Measurements from ENCODE around the gene FANCG. TPM values are rescaled to one million over a fixed set of nuclear protein-coding genes. Genes with fewer than 3 reads are reported as not detected.

The FANCG gene
- total and polyA plus RNA-seq, 4 experiments from 2014 or later: 2.9 to 27.9 (median 18.2) TPM

DNA sequence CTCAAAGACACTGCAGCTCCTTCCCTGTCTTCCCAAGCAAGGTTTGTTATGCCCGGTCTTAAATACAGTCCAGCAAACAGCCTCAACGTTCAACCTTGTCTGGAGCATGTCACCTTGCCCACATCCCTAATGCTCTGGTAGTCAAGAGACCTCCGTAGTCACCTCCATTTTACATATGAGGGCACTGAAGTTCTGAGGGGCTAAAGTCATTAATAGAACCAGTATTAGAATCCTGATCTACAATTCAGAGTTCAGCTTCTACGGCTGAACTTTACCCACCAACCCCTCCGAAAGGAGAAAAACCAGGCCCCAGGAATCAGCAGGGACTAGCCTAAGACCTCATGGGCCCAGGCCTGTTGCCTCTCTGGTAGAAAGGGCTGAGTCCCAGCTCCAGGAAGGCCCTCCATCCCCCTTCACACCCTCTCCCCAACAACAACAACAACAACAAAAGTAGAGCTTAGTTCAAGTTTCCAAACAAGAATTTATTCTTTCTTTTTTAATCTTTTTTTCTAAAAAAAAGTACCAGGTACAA lies 24.0 kb upstream of the FANCG start:
- peaks cover 29 to 38% of the 10 kb centered on the region in 2 donors for H3K36me3 Mint-ChIP-seq
- intact Hi-C loops (cut with micrococcal nuclease): loop anchor here (1.0 kb wide), 5 partner anchors 8 to 501 kb away; partner anchors contain the start of gene VCP
- H3K36me3 ChIP-seq (ENCODE audit: insufficient read depth, low read length): peaks cover 30% of the 10 kb centered on the region

DNA sequence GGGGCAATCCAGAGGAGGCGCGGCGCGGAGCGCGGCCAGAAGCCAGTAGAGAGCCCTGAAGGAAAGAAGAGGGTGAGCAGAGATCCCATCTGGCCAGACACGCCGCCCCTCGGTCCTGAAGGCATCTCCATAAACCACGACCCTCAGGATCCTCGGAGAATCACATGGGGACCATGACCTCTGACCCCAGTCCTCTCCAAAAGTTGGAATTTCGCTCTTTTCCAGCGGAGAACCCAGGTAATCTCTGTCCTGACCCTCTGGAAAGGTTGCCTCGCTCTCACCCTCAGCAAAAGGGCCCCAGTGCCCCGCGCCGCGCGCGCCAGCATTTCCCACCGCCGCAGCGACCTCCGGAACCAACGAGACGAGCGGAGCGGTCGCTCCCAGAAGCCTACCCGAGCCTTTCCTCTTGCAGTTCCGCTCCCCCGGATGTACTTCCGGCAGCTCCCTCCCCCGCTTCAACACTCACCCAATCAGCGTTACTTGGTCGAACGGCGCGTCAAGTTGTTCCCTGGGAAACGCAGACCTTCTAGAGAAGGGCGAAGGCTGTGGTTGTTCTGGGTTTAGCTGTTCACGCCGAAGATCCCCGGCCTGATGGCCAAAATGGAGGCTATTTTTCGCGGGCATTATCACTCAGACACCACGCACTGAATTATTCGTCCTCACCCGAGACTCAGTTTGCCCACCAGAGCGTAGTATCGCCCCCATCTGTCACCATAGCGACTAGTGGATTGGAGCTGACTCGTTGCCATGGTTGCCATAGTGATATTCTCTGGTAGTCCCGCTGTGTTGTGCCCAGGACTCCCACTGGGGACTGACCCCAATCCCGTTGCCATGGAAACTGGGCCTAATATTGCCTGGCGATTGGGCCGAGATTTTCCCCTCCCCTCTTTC lies 23.3 kb upstream of the FANCG start, which contains the start of gene STOML2:
Gene STOML2 (minus strand): TSS at position 363 of the 891 bp plus-strand sequence. CDS start 37 bp downstream, at position 326.
- Mint-ChIP-seq H3K9me3 (peaks cover 0 to 3% (median 0%) of the 10 kb centered on the region in 8 donors), H3K4me3 (peak within 1 kb of the TSS; percentile 90 to 98 (median 94)), H3K36me3 (peaks cover 29 to 40% of the 10 kb centered on the region in 2 donors), H3K27ac (peak within 1 kb of the TSS; percentile 97 to 100 (median 99)), H3K27me3 (no peaks in the 10 kb centered on the region), H3K4me1 (peaks cover 20 to 46% (median 30%) of the 10 kb centered on the region in 4 donors)
- intact Hi-C loops (cut with micrococcal nuclease): loop anchor here (1.0 kb wide), 5 partner anchors 8 to 501 kb away; partner anchors contain the start of gene VCP
- ChIA-PET POLR2A (ENCODE audit: partially characterized antibody) (interaction anchor here (0.8 to 5.5 kb wide), 12 partner anchors 8 to 503 kb away, joined by 3 to 51 read pairs (median 8); partner anchors contain the start of genes ATOSB, DNAJB5, FANCG and TESK1), CTCF (ENCODE audit: partially characterized antibody) (interaction anchor here (0.7 to 2.5 kb wide), 11 partner anchors 8 to 514 kb away, joined by 3 to 10 read pairs (median 5); partner anchors contain the start of genes ATOSB and FANCG)
- peaks cover 23% of the 10 kb centered on the region for H3K4me1 ChIP-seq (ENCODE audit: insufficient read depth, low read length)
- H3K4me3 ChIP-seq (ENCODE audit: low read length in 2 of 2): peak within 1 kb of the TSS; percentile 83 to 96
- no peaks in the 10 kb centered on the region for H3K9me3 ChIP-seq (ENCODE audit: control insufficient read depth in 1 of 2, low read length in 2 of 2)
- peak within 1 kb of the TSS; percentile 95 for H3K27ac ChIP-seq (ENCODE audit: low read depth, low read length)
- DNase-seq: peak; percentile 91 to 96 (median 93)
- H3K27me3 ChIP-seq (ENCODE audit: insufficient read depth, low read length): no peaks in the 10 kb centered on the region
- peaks cover 24% of the 10 kb centered on the region for H3K36me3 ChIP-seq (ENCODE audit: insufficient read depth, low read length)

More for the DNA sequence above, 24.0 kb upstream of the FANCG start:
- Histone ChIP-seq H3K9me3 (ENCODE audit: control insufficient read depth in 1 of 2, low read length in 2 of 2) (no peaks in the 10 kb centered on the region), H3K4me1 (ENCODE audit: insufficient read depth, low read length) (peaks cover 23% of the 10 kb centered on the region), H3K27me3 (ENCODE audit: insufficient read depth, low read length) (no peaks in the 10 kb centered on the region), H3K4me3 (ENCODE audit: low read length in 2 of 2) (peak overlapping the region in 1 of 2 donors; percentile 83), H3K27ac (ENCODE audit: low read depth, low read length) (peak overlapping the region; percentile 95)
- H3K4me1 Mint-ChIP-seq: peaks cover 19 to 46% (median 30%) of the 10 kb centered on the region in 4 donors
- peak overlapping the region; percentile 90 to 98 (median 94) for H3K4me3 Mint-ChIP-seq
- POLR2A ChIA-PET (ENCODE audit: partially characterized antibody): interaction anchor here (0.8 to 5.5 kb wide), 12 partner anchors 8 to 502 kb away, joined by 3 to 51 read pairs (median 8); partner anchors contain the start of genes ATOSB, DNAJB5, FANCG and TESK1
- CTCF ChIA-PET (ENCODE audit: partially characterized antibody): interaction anchor here (0.7 to 2.5 kb wide), 10 partner anchors 8 to 204 kb away, joined by 3 to 10 read pairs (median 5); partner anchors contain the start of genes ATOSB and FANCG
- no peaks in the 10 kb centered on the region for H3K27me3 Mint-ChIP-seq
- no peak for DNase-seq
- peak overlapping the region; percentile 97 to 100 (median 99) for H3K27ac Mint-ChIP-seq
- H3K9me3 Mint-ChIP-seq: peaks cover 0 to 3% (median 0%) of the 10 kb centered on the region in 8 donors

DNA sequence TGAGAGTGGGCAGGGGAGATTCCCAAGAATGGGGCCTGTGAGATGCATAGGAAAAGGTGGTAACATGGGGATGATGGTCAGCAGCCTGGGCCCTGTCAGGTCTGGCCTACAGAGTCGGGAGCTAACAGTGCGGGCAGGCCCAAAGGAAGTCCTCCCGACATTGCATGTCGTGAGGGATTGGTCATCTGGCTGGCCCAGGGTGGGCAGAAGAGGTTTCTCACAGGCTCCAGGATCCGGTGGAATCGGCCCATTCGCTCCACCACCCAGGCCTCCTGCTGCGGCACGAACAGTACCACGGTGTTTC lies 22.7 kb upstream of the FANCG start:
- Histone ChIP-seq H3K9me3 (ENCODE audit: control insufficient read depth in 1 of 2, low read length in 2 of 2) (no peaks in the 10 kb centered on the region), H3K27me3 (ENCODE audit: insufficient read depth, low read length) (no peaks in the 10 kb centered on the region), H3K27ac (ENCODE audit: low read depth, low read length) (peak overlapping the region; percentile 95), H3K36me3 (ENCODE audit: insufficient read depth, low read length) (peaks cover 23% of the 10 kb centered on the region), H3K4me1 (ENCODE audit: insufficient read depth, low read length) (peaks cover 23% of the 10 kb centered on the region), H3K4me3 (ENCODE audit: low read length in 2 of 2) (peak overlapping the region; percentile 83 to 96)
- Mint-ChIP-seq H3K36me3 (peaks cover 29 to 42% of the 10 kb centered on the region in 2 donors), H3K27me3 (no peaks in the 10 kb centered on the region), H3K4me3 (peak overlapping the region; percentile 90 to 98 (median 94)), H3K4me1 (peaks cover 24 to 50% (median 35%) of the 10 kb centered on the region in 4 donors), H3K9me3 (peaks cover 0 to 3% (median 0%) of the 10 kb centered on the region in 8 donors), H3K27ac (peak overlapping the region; percentile 91 to 100 (median 99))
- no peak for DNase-seq
- intact Hi-C loops (cut with micrococcal nuclease): no loop called here
- CTCF ChIA-PET (ENCODE audit: partially characterized antibody): interaction anchor here (0.9 to 2.5 kb wide), 7 partner anchors 9 to 514 kb away, joined by 3 to 10 read pairs (median 4); partner anchors contain the start of gene FANCG
- POLR2A ChIA-PET (ENCODE audit: partially characterized antibody): interaction anchor here (1.1 to 5.5 kb wide), 10 partner anchors 9 to 504 kb away, joined by 3 to 51 read pairs (median 11); partner anchors contain the start of genes ATOSB, DNAJB5, FANCG and TESK1

DNA sequence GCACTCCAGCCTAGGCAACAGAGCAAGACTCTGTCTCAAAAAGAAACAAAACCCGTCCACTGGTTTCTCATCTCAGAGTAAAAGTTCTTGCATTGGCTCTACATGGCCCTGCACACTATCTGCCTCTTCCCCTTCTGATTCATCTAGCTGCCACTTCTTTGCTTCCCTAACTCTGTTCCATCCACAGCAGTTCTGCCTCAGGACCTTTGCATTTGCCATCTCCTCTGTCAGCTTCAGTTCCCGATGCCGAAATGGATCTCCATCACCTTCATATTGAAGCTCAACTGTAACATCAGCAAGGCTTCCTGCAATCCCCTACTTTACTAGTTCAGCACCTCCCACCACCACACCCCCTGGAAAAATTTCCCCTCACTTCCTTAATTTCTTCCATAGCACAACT lies 17.8 kb upstream of the FANCG start:
- no peaks in the 10 kb centered on the region for H3K9me3 Mint-ChIP-seq
- ChIA-PET POLR2A (ENCODE audit: partially characterized antibody) (interaction anchor here (1.0 to 7.8 kb wide), 4 partner anchors 17 to 198 kb away, joined by 3 to 102 read pairs (median 34); partner anchors contain the start of genes FANCG and VCP), CTCF (ENCODE audit: partially characterized antibody) (interaction anchor here (1.0 to 7.8 kb wide), 6 partner anchors 17 to 198 kb away, joined by 3 to 111 read pairs (median 8); partner anchors contain the start of genes FANCG and VCP)
- no peak for DNase-seq
- no peaks in the 10 kb centered on the region for H3K27me3 Mint-ChIP-seq
- peaks cover 17% of the 10 kb centered on the region for H3K36me3 ChIP-seq (ENCODE audit: insufficient read depth, low read length)
- no peak overlapping the region for H3K27ac ChIP-seq (ENCODE audit: low read depth, low read length)
- H3K9me3 ChIP-seq (ENCODE audit: control insufficient read depth in 1 of 2, low read length in 2 of 2): no peaks in the 10 kb centered on the region
- H3K4me1 ChIP-seq (ENCODE audit: insufficient read depth, low read length): peaks cover 28% of the 10 kb centered on the region
- peak overlapping the region in 6 of 8 donors; percentile 7 to 72 (median 30) for H3K4me3 Mint-ChIP-seq
- no peak overlapping the region for H3K4me3 ChIP-seq (ENCODE audit: low read length in 2 of 2)
- H3K36me3 Mint-ChIP-seq: peaks cover 26 to 47% of the 10 kb centered on the region in 2 donors
- H3K27me3 ChIP-seq (ENCODE audit: insufficient read depth, low read length): no peaks in the 10 kb centered on the region
- peak overlapping the region in 3 of 7 donors; percentile 57 to 91 (median 67) for H3K27ac Mint-ChIP-seq
- intact Hi-C loops (cut with micrococcal nuclease): loop anchor here (2.0 to 5.0 kb wide), 2 partner anchors 109 to 395 kb away; partner anchors contain the start of gene DNAJB5
- peaks cover 23 to 74% (median 44%) of the 10 kb centered on the region in 4 donors for H3K4me1 Mint-ChIP-seq

DNA sequence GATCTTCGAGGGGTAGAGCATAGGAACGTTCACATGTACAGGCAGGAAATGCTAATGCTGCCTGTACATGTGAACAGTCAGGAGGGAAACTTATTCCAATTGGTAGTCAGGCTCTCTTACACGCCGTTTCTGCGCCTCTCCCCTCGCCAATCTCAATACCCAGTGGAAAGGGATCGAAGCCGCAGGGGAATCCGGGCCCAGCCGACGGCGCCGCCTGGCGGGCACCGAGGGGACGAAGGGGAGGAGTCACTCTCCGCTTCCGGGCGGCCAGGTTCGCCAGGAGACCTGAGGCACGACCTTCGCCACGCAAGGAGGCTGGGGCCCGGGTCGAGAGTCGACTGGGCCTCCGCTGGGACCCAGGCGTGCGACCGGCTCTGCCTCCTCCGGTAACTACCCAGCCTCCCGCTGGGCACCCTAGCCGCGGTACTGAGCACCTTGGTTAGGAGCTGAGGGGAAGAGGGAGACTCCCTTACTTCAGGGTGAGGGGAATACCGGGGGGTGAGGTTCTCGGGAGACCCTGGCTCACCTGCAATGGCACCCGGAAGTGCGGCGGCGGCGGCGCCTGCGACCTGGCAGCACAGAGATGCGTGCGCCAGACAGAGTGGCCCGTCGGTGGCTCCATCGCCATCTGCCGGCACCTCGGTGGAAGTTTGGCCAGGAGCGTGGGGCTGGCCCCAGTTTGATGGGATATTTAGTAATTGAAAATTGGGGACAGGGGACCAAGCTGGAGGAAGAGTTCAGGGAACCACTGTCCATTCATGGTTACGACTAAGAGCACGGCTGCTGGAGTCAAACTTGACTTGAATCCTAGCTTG lies 16.5 kb upstream of the FANCG start, which contains the start of gene PIGO:
Gene PIGO (minus strand): TSS at position 557 of the 815 bp plus-strand sequence. CDS start 1,026 bp downstream, outside the sequence.
- ChIA-PET POLR2A (ENCODE audit: partially characterized antibody) (interaction anchor here (0.7 to 7.8 kb wide), 9 partner anchors 13 to 549 kb away, joined by 3 to 102 read pairs (median 7); partner anchors contain the start of genes ATOSB, FANCG and VCP), CTCF (ENCODE audit: partially characterized antibody) (interaction anchor here (0.8 to 7.8 kb wide), 16 partner anchors 11 to 431 kb away, joined by 3 to 111 read pairs (median 4); partner anchors contain the start of genes FANCG and VCP)
- Histone ChIP-seq H3K36me3 (ENCODE audit: insufficient read depth, low read length) (peaks cover 31% of the 10 kb centered on the region), H3K4me1 (ENCODE audit: insufficient read depth, low read length) (peaks cover 15% of the 10 kb centered on the region), H3K27ac (ENCODE audit: low read depth, low read length) (peak within 1 kb of the TSS; percentile 92), H3K4me3 (ENCODE audit: low read length in 2 of 2) (peak within 1 kb of the TSS; percentile 87), H3K9me3 (ENCODE audit: control insufficient read depth in 1 of 2, low read length in 2 of 2) (no peaks in the 10 kb centered on the region), H3K27me3 (ENCODE audit: insufficient read depth, low read length) (no peaks in the 10 kb centered on the region)
- no peaks in the 10 kb centered on the region for H3K27me3 Mint-ChIP-seq
- peak within 1 kb of the TSS; percentile 85 to 91 (median 86) for H3K4me3 Mint-ChIP-seq
- peaks cover 17 to 60% (median 34%) of the 10 kb centered on the region in 4 donors for H3K4me1 Mint-ChIP-seq
- H3K9me3 Mint-ChIP-seq: no peaks in the 10 kb centered on the region
- intact Hi-C loops (cut with micrococcal nuclease): loop anchor here (1.0 to 5.0 kb wide), 5 partner anchors 16 to 394 kb away; partner anchors contain the start of genes DNAJB5 and VCP
- peaks cover 30 to 54% of the 10 kb centered on the region in 2 donors for H3K36me3 Mint-ChIP-seq
- DNase-seq: peak; percentile 89 to 92 (median 92)
- peak within 1 kb of the TSS; percentile 91 to 99 (median 94) for H3K27ac Mint-ChIP-seq

Data from CD4-positive, alpha-beta memory T cell (primary cell).